Transverse colon (tissue), 4 donors: Measurements from ENCODE around the gene OCEL1. TPM values are rescaled to one million over a fixed set of nuclear protein-coding genes. Genes with fewer than 3 reads are reported as not detected.

ENCODE experiments used
- DNase-seq: peaks from one replicate; pipeline ENCODE4 v3.0.0-alpha.2; 2019
- H3K27ac ChIP-seq, 4 donors: fragments of 200-600 bp; sonication (generic); 2 replicates each; pipeline ENCODE4 v1.5.1; 2016 to 2018; ENCODE audit warnings: inconsistent platforms in 4 of 4
- H3K27me3 ChIP-seq: fragments of 200-600 bp; sonication (generic); 2 replicates; pipeline ENCODE4 v1.5.1; 2017; ENCODE audit warnings: inconsistent platforms
- H3K36me3 ChIP-seq, 4 donors: fragments of 200-600 bp; sonication (generic); 2 replicates each; pipeline ENCODE4 v1.5.1; 2017 to 2019; ENCODE audit warnings: inconsistent platforms in 4 of 4
- H3K4me1 ChIP-seq, 4 donors: fragments of 200-600 bp; sonication (generic); 2 replicates each; pipeline ENCODE4 v1.5.1; 2017 to 2020; ENCODE audit warnings: inconsistent platforms in 4 of 4
- H3K4me3 ChIP-seq, 4 donors: fragments of 200-600 bp; sonication (generic); 1 replicate in 1 of 4; 2 replicates in 3 of 4; pipeline versions ENCODE4 v1.5.1 to v1.6.1; 2017 to 2019; ENCODE audit warnings: inconsistent platforms in 4 of 4
- H3K9me3 ChIP-seq, 2 donors: fragments of 200-600 bp; sonication (generic); 2 replicates each; pipeline ENCODE4 v1.5.1; 2017 to 2019; ENCODE audit warnings: inconsistent platforms in 2 of 2
- EP300 ChIP-seq: sonication (generic); formaldehyde crosslinking; IDR thresholded peaks from one replicate; pipeline ENCODE4 v1.6.1; 2017; ENCODE audit warnings: antibody characterized with exemption, low read depth
- POLR2A ChIP-seq: fragments of 450-650 bp; IDR thresholded peaks from one replicate; pipeline ENCODE4 v1.6.1; 2016; ENCODE audit warnings: antibody characterized with exemption, mild to moderate bottlenecking, moderate library complexity
- POLR2AphosphoS5 ChIP-seq, 3 donors: sonication (generic); formaldehyde crosslinking; IDR thresholded peaks; one replicate each; pipeline ENCODE4 v1.6.1; 2016; ENCODE audit warnings: antibody characterized with exemption in 3 of 3
- WGBS, 2 donors: methylation state at CpG; one replicate each; pipeline ENCODE4 v1.1.5; 2018; ENCODE audit warnings: low coverage in 1 of 2; 5-methylcytosine and 5-hydroxymethylcytosine counted together
- in situ Hi-C, 4 donors: fragments of 200-750 bp; cut with MboI; loops; one replicate each; pipeline versions ENCODE4 v1.15.0 to v1.15.1; 2017; ENCODE audit warnings: low sequenced_read_pairs in 3 of 4, low pct_ligation_motif_present in 1 of 4, low pct_unique_long_range_greater_than_20kb in 1 of 4
- intact Hi-C: fragments of 100-400 bp; cut with DNase I; formaldehyde crosslinking; loops from one replicate; pipeline ENCODE4 v1.15.1; 2023; ENCODE audit warnings: low total_unique reads
- total RNA-seq, 4 donors: library from RNA; depleted of rRNA; stranded (reverse); fragments of >200 nt; gene quantifications; one replicate each; pipeline ENCODE4 v1.1.0, GENCODE V29; 2016
- TF ChIP-seq, protein P1 (sequence below), 5 experiments: fragments of 200-600 bp in 3 of 5; fragments of 450-650 bp in 2 of 5; sonication (generic) in 3 of 5; IDR thresholded peaks; 1 replicate in 2 of 5; 2 replicates in 3 of 5; pipeline ENCODE4 v1.5.1; 2016 to 2017; ENCODE audit warnings: antibody characterized with exemption in 5 of 5, inconsistent platforms in 3 of 5, mild to moderate bottlenecking in 2 of 5, moderate library complexity in 1 of 5

OCEL1 gene
- total RNA-seq, 4 donors from 2014 or later = 4.8 to 42.6 (median 29.9) TPM

DNA sequence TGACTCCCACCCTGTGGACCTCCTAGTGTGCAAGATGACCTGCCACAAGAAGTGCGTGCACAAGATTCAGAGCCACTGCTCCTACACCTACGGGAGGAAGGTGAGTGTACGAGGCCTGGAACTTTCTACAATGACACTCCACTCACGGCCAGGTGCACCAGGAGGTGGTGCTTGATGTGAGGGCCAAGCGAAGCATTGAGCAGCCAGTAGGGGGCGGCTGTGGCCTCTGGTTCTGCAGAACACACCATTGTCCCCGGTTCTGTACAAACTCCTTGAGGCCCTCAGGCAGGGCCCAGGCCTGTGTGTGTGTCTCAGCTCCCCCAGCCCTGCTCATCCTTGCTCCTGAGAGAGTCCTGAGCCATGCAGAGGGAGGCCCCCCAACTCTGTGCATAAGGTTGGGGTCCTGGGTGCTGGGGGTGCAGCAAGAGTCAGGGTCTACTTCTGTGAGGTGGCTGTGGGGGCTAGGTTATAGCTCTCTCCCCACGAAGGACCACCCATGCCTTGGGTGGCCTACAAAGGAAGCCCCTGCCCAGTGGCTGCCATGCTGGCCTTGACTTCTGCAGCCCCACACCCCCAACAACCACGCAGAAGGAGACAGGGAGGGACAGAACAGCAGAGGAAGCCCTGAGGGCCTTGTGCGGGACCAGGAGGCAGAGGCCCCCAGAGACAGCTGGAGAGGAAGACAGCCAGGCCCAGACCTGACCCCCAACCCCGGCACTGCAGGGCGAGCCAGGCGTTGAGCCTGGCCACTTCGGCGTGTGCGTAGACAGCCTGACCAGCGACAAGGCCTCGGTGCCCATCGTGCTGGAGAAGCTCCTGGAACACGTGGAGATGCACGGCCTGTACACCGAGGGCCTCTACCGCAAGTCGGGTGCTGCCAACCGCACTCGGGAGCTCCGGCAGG, 20.5 kb upstream of the OCEL1 start:
- Histone ChIP-seq H3K9me3 (no peaks in the 10 kb centered on the region), H3K36me3 (peaks cover 0 to 20% (median 7%) of the 10 kb centered on the region in 4 donors), H3K27me3 (no peaks in the 10 kb centered on the region), H3K4me3 (no peak overlapping the region), H3K4me1 (no peaks in the 10 kb centered on the region), H3K27ac (no peak overlapping the region)
- intact Hi-C loops (loop anchor here (2.0 kb wide), 1 partner anchor 77 kb away; no protein-coding TSS in a partner anchor), in situ Hi-C loops (loop anchor here in 1 of 4 donors (10.0 kb wide), 1 partner anchor 79 kb away; the partner anchor contains the start of gene ANKLE1)
- DNase-seq = peak; percentile 82
- TF ChIP-seq EP300 (no peak), POLR2A (no peak), POLR2AphosphoS5 (IDR thresholded peaks at IDR 0.05) (peak in 1 of 3 donors; percentile 9)
- TF ChIP-seq, protein P1, sequence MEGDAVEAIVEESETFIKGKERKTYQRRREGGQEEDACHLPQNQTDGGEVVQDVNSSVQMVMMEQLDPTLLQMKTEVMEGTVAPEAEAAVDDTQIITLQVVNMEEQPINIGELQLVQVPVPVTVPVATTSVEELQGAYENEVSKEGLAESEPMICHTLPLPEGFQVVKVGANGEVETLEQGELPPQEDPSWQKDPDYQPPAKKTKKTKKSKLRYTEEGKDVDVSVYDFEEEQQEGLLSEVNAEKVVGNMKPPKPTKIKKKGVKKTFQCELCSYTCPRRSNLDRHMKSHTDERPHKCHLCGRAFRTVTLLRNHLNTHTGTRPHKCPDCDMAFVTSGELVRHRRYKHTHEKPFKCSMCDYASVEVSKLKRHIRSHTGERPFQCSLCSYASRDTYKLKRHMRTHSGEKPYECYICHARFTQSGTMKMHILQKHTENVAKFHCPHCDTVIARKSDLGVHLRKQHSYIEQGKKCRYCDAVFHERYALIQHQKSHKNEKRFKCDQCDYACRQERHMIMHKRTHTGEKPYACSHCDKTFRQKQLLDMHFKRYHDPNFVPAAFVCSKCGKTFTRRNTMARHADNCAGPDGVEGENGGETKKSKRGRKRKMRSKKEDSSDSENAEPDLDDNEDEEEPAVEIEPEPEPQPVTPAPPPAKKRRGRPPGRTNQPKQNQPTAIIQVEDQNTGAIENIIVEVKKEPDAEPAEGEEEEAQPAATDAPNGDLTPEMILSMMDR (IDR thresholded peaks at IDR 0.05) = peak; percentile 63 to 82 (median 66)
- WGBS, 2 donors = 75% methylated on average over 18 of the region's 27 CpGs; no CpG with 5 or more reads in 1 of the 2 donors

GRCh38 chr19:17206736-17207581, 19.1 kb upstream of the OCEL1 start:
- DNase-seq = no peak
- intact Hi-C loops (no loop called here), in situ Hi-C loops (loop anchor here in 1 of 4 donors (10.0 kb wide), 1 partner anchor 78 kb away; the partner anchor contains the start of gene ANKLE1)
- 95 to 100% methylated on average over 1 to 25 of the region's 25 CpGs for WGBS, 2 donors
- Histone ChIP-seq H3K27ac (no peak overlapping the region), H3K27me3 (no peaks in the 10 kb centered on the region), H3K36me3 (peaks cover 0 to 14% (median 6%) of the 10 kb centered on the region in 4 donors), H3K9me3 (no peaks in the 10 kb centered on the region), H3K4me3 (no peak overlapping the region), H3K4me1 (no peaks in the 10 kb centered on the region)
- no peak for TF ChIP-seq POLR2AphosphoS5 (IDR thresholded peaks at IDR 0.05)
- TF ChIP-seq EP300 = no peak
- no peak for TF ChIP-seq POLR2A
- TF ChIP-seq, protein P1 (IDR thresholded peaks at IDR 0.05) = no peak

- Histone ChIP-seq H3K4me3 (no peak overlapping the region), H3K4me1 (peaks cover 0 to under 1% (median under 1%) of the 10 kb centered on the region in 4 donors), H3K36me3 (peaks cover 0 to 10% (median 4%) of the 10 kb centered on the region in 4 donors), H3K27ac (no peak overlapping the region), H3K27me3 (no peaks in the 10 kb centered on the region), H3K9me3 (no peaks in the 10 kb centered on the region)
- peak; percentile 69 for DNase-seq
- in situ Hi-C loops = loop anchor here in 2 of 4 donors (10.0 kb wide), 1 partner anchor 75 kb away; the partner anchor contains the start of gene ANKLE1 (in 2 of the 2)
- intact Hi-C loops = no loop called here
- TF ChIP-seq POLR2AphosphoS5 (IDR thresholded peaks at IDR 0.05) = no peak
- TF ChIP-seq, protein P1 (IDR thresholded peaks at IDR 0.05) = no peak
- no peak for TF ChIP-seq POLR2A
- TF ChIP-seq EP300 = no peak
- 74% methylated on average over 28 of the region's 28 CpGs; no CpG with 5 or more reads in 1 of the 2 donors for WGBS, 2 donors
These were observed 16.6 kb upstream of the OCEL1 start for GRCh38 chr19:17209126-17210036.
